ENCODE results near the gene JPT1.

DNA sequence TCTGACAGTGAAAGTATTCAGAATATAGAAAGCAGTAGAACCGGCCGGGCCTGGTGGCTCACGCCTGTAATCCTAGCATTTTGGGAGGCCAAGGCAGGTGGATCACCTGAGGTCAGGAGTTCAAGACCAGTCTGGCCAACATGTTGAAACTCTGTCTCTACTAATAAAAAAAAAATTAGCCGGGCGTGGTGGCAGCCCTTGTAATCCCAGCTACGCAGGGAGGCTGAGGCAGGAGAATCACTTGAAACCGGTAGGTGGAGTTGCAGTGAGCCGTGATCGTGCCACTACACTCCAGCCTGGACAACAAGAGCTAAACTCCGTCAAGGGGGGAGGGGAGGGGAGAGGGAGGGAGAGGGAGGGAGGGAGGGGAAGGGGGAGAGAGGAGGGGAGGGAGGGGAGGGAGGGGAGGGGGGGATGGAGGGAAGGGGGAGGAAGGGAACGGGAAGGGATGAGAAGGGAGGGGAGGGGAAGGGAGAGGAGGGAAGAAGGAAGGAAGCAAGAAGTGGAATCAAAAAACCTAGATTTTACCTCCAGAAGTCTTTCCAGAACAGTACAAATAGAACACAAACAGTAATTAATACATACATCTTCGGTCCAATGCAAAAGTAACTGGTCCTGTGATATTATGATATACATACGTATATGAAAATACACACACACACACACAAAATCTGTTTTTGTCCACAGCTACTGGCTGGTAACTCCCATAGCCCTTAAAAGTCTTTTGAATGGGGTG, 11.9 kb downstream of the JPT1 start:
- TF ChIP-seq, protein P1, sequence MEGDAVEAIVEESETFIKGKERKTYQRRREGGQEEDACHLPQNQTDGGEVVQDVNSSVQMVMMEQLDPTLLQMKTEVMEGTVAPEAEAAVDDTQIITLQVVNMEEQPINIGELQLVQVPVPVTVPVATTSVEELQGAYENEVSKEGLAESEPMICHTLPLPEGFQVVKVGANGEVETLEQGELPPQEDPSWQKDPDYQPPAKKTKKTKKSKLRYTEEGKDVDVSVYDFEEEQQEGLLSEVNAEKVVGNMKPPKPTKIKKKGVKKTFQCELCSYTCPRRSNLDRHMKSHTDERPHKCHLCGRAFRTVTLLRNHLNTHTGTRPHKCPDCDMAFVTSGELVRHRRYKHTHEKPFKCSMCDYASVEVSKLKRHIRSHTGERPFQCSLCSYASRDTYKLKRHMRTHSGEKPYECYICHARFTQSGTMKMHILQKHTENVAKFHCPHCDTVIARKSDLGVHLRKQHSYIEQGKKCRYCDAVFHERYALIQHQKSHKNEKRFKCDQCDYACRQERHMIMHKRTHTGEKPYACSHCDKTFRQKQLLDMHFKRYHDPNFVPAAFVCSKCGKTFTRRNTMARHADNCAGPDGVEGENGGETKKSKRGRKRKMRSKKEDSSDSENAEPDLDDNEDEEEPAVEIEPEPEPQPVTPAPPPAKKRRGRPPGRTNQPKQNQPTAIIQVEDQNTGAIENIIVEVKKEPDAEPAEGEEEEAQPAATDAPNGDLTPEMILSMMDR (IDR thresholded peaks at IDR 0.05), result no peak
- TF ChIP-seq POLR2A (IDR thresholded peaks at IDR 0.05), result no peak
